Measurements from ENCODE around the gene GPR137C.

DNA sequence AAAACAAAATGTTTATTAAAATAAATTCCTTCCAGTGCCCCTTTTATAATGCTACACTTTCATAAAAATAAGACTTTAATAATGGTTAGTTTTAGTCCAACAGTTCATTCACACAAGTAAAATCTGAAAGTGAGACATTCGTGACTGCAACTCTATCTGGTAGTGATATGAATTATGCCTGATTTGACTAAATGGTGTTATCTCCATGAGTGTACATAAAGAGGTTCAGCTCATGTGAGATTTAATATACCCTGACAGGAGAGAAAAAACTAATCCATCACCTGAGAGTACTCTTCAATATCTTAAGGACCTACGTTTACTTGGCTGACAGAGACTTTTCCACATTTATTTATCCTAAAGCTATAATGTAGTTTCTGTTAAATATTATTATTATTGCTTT lies 108.7 kb downstream of the GPR137C start:
- TF ChIP-seq, protein P1, sequence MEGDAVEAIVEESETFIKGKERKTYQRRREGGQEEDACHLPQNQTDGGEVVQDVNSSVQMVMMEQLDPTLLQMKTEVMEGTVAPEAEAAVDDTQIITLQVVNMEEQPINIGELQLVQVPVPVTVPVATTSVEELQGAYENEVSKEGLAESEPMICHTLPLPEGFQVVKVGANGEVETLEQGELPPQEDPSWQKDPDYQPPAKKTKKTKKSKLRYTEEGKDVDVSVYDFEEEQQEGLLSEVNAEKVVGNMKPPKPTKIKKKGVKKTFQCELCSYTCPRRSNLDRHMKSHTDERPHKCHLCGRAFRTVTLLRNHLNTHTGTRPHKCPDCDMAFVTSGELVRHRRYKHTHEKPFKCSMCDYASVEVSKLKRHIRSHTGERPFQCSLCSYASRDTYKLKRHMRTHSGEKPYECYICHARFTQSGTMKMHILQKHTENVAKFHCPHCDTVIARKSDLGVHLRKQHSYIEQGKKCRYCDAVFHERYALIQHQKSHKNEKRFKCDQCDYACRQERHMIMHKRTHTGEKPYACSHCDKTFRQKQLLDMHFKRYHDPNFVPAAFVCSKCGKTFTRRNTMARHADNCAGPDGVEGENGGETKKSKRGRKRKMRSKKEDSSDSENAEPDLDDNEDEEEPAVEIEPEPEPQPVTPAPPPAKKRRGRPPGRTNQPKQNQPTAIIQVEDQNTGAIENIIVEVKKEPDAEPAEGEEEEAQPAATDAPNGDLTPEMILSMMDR (IDR thresholded peaks at IDR 0.05; ENCODE audit: control extremely low read depth in 1 of 3, insufficient read depth in 1 of 3, low read depth in 1 of 3, low read length in 3 of 3): no peak
- TF ChIP-seq, protein P2, sequence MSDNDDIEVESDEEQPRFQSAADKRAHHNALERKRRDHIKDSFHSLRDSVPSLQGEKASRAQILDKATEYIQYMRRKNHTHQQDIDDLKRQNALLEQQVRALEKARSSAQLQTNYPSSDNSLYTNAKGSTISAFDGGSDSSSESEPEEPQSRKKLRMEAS (IDR thresholded peaks at IDR 0.05): no peak
- no peak for TF ChIP-seq POLR2AphosphoS5 (IDR thresholded peaks at IDR 0.05; ENCODE audit: low read depth, low read length)
- TF ChIP-seq TCF12 (IDR thresholded peaks at IDR 0.05; ENCODE audit: low read depth, low read length): no peak
